Thyroid gland (tissue), 4 donors: ENCODE data around the gene FEV. TPM values are rescaled to one million over a fixed set of nuclear protein-coding genes. Genes with fewer than 3 reads are reported as not detected.
A peak's percentile ranks its signal among the peaks of the same experiment; 100 is the strongest.

Experiments
- DNase-seq, 2 donors: peaks; one replicate each; pipeline ENCODE4 v3.0.0-alpha.2; 2019
- H3K27ac ChIP-seq, 3 donors: fragments of 200-600 bp; sonication (generic); 1 replicate in 2 of 3; 2 replicates in 1 of 3; pipeline ENCODE4 v1.5.1; 2016 to 2019; ENCODE audit warnings: mild to moderate bottlenecking in 1 of 3, moderate library complexity in 1 of 3
- H3K27me3 ChIP-seq: fragments of 200-600 bp; sonication (generic); one replicate; pipeline ENCODE4 v1.5.1; 2019
- H3K36me3 ChIP-seq, 2 donors: fragments of 200-600 bp; sonication (generic); one replicate each; pipeline ENCODE4 v1.5.1; 2016 to 2019
- H3K4me1 ChIP-seq, 2 donors: fragments of 200-600 bp; sonication (generic); one replicate each; pipeline ENCODE4 v1.5.1; 2017 to 2019
- H3K4me3 ChIP-seq, 3 donors: fragments of 200-600 bp; sonication (generic); replicated peaks in 1 of 3; 1 replicate in 2 of 3; 2 replicates in 1 of 3; pipeline ENCODE4 v1.5.1; 2016; ENCODE audit warnings: mild to moderate bottlenecking in 1 of 3
- H3K9me3 ChIP-seq: fragments of 200-600 bp; sonication (generic); one replicate; pipeline ENCODE4 v1.5.1; 2017
- POLR2A ChIP-seq, 2 donors: fragments of 450-650 bp; IDR thresholded peaks; one replicate each; pipeline ENCODE4 v1.6.1; 2017; ENCODE audit warnings: antibody characterized with exemption in 2 of 2, mild to moderate bottlenecking in 2 of 2, moderate library complexity in 1 of 2
- WGBS, 2 donors: methylation state at CpG; one replicate each; pipeline ENCODE4 v1.1.5; 2017; 5-methylcytosine and 5-hydroxymethylcytosine counted together
- intact Hi-C: fragments of 100-400 bp; cut with DNase I; formaldehyde crosslinking; loops from one replicate; pipeline ENCODE4 v1.15.1; 2023
- total RNA-seq, 4 donors: library from RNA; depleted of rRNA; stranded (reverse); fragments of >200 nt; gene quantifications; one replicate each; pipeline ENCODE4 v1.2.3, GENCODE V29; 2016
- TF ChIP-seq, protein P1 (sequence below), 6 experiments: fragments of 200-600 bp in 3 of 6; fragments of 450-650 bp in 3 of 6; sonication (generic) in 3 of 6; IDR thresholded peaks; one replicate each; pipeline ENCODE4 v1.5.1; 2016 to 2019; ENCODE audit warnings: antibody characterized with exemption in 6 of 6, mild to moderate bottlenecking in 2 of 6, inconsistent platforms in 1 of 6, moderate library complexity in 1 of 6

FEV gene
- total RNA-seq, 4 donors from 2014 or later: not detected

DNA sequence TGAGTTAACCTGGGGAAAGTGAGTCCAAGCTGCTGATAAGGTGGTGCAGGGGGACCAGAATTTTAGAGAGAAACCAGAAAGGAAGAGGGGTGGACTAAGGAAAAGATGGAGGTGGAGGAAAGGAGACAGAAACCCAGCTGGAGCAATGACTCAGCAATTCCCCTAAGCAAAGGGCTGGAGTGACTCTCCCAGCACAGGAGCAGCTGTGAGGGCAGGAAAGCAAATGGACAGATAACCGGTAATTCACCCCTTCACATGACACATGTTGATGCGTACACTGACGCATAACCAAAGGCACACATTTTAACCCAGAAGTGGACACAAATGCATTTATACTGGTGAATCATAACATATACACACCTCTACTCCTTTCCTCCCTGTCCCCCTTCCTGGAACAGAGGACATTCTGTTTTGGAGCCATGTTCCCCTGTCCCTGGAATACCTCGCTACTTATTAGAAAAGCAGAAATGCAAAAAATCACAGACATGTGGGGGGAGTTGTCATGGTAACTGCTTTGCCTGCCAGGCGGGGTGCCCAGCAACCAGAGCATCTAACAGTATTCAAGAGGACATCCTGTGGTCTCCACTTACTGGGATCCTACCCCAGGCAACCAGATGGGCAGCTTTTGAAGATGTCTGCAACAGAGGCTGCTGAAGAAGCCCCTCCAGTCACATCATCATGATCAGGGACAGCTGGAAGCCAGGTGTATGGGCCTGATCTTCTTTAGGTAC lies 20.8 kb downstream of the FEV start:
- intact Hi-C loops: no loop called here
- Histone ChIP-seq H3K27ac (no peak overlapping the region), H3K36me3 (no peaks in the 10 kb centered on the region), H3K9me3 (no peaks in the 10 kb centered on the region), H3K4me3 (no peak overlapping the region), H3K27me3 (peaks cover 38% of the 10 kb centered on the region), H3K4me1 (peaks cover 0 to 21% of the 10 kb centered on the region in 2 donors)
- WGBS, 2 donors: 52 to 56% methylated on average over 5 of the region's 5 CpGs
- DNase-seq: no peak
- no peak for TF ChIP-seq POLR2A (IDR thresholded peaks at IDR 0.05)
- TF ChIP-seq, protein P1, sequence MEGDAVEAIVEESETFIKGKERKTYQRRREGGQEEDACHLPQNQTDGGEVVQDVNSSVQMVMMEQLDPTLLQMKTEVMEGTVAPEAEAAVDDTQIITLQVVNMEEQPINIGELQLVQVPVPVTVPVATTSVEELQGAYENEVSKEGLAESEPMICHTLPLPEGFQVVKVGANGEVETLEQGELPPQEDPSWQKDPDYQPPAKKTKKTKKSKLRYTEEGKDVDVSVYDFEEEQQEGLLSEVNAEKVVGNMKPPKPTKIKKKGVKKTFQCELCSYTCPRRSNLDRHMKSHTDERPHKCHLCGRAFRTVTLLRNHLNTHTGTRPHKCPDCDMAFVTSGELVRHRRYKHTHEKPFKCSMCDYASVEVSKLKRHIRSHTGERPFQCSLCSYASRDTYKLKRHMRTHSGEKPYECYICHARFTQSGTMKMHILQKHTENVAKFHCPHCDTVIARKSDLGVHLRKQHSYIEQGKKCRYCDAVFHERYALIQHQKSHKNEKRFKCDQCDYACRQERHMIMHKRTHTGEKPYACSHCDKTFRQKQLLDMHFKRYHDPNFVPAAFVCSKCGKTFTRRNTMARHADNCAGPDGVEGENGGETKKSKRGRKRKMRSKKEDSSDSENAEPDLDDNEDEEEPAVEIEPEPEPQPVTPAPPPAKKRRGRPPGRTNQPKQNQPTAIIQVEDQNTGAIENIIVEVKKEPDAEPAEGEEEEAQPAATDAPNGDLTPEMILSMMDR (IDR thresholded peaks at IDR 0.05): no peak

- WGBS, 2 donors: 4 to 11% methylated on average over 5 of the region's 5 CpGs
- peaks cover 0 to 22% of the 10 kb centered on the region in 2 donors for H3K4me1 ChIP-seq
- no peaks in the 10 kb centered on the region for H3K9me3 ChIP-seq
- TF ChIP-seq, protein P1 (IDR thresholded peaks at IDR 0.05): no peak
- no peak for TF ChIP-seq POLR2A (IDR thresholded peaks at IDR 0.05)
- H3K4me3 ChIP-seq: no peak overlapping the region
- peaks cover 43% of the 10 kb centered on the region for H3K27me3 ChIP-seq
- no peaks in the 10 kb centered on the region for H3K36me3 ChIP-seq
- H3K27ac ChIP-seq: no peak overlapping the region
- intact Hi-C loops: no loop called here
- no peak for DNase-seq
Observed at GRCh38 chr2:218963601-218964000, 21.4 kb downstream of the FEV start.

- peak; percentile 56 to 76 for DNase-seq
- Histone ChIP-seq H3K27ac (no peak overlapping the region), H3K4me1 (peaks cover 0 to 22% of the 10 kb centered on the region in 2 donors), H3K36me3 (no peaks in the 10 kb centered on the region), H3K9me3 (no peaks in the 10 kb centered on the region), H3K4me3 (no peak overlapping the region), H3K27me3 (peaks cover 43% of the 10 kb centered on the region)
- intact Hi-C loops: no loop called here
- TF ChIP-seq, protein P1 (IDR thresholded peaks at IDR 0.05): no peak
- no peak for TF ChIP-seq POLR2A (IDR thresholded peaks at IDR 0.05)
- 2 to 4% methylated on average over 15 to 41 of the region's 42 CpGs for WGBS, 2 donors
Observed at GRCh38 chr2:218962859-218963492, 22.0 kb downstream of the FEV start.

DNA sequence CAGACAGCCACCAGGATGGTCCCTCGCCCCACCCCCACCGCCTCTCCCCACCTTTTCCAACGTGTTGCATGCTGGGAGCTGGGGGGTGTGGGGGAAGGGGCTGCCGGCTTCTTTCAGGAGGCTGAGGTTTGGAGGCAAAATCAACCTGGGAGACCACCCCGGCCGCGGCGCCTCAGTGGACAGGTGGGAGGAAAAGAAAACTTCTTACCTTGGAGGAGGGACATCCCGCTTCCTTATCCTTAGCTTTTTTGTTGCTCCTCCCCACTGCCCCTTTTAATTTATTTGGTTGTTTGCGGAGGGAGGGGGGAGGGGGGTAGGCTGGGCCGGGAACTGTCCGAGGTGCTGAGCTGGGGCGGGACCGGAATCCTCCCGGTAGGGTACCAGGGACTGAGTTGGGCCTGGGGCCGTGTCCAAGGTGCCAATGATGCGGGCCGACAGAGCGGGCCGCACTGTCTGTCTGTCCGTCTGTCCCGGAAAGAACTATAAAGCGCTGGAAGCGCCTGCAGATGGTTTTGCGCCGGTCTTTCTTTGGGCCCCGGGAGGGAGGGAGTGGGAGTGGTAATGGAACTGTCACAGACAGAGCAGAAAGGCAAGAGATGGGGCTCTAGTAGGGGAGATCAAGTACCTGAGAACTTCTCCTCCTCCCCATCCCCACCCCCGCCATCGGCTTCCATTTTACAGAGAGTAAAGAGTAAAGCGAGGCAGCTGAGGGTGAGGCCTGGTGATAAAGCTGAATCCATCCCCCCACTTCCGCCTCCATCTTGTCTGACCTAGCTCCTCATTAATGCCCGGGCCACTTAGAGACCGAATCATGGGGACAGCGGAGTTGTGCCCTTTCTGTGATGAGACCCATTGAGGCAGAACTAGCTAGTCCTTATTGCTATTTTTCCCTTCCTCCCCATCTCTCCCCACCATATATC lies 23.1 kb downstream of the FEV start:
- Histone ChIP-seq H3K4me1 (peaks cover 0 to 22% of the 10 kb centered on the region in 2 donors), H3K9me3 (no peaks in the 10 kb centered on the region), H3K27ac (no peak overlapping the region), H3K27me3 (peaks cover 43% of the 10 kb centered on the region), H3K4me3 (no peak overlapping the region), H3K36me3 (no peaks in the 10 kb centered on the region)
- intact Hi-C loops: no loop called here
- WGBS, 2 donors: 15% methylated on average over 28 to 34 of the region's 34 CpGs
- DNase-seq: no peak
- no peak for TF ChIP-seq POLR2A (IDR thresholded peaks at IDR 0.05)
- TF ChIP-seq, protein P1 (IDR thresholded peaks at IDR 0.05): no peak
